Stimulated activated CD8-positive, alpha-beta memory T cell treated with anti-CD3 and anti-CD28 coated beads, Interleukin-15, amount 100 ng/mL, for 48 hours (primary cell): ENCODE data around the gene IRF7.

ENCODE experiments used
- DNase-seq, 2 donors: peaks; one replicate each; pipeline ENCODE4 v3.0.0-alpha.2; 2020; ENCODE audit warnings: low read depth in 2 of 2

Gene IRF7

GRCh38 chr11:563812-564578, 51.8 kb downstream of the IRF7 start:
- no peak for DNase-seq

GRCh38 chr11:563066-563811, 52.5 kb downstream of the IRF7 start:
- no peak for DNase-seq
